Right renal cortex interstitium (tissue), 3 donors: ENCODE results near the gene FBL. TPM values are rescaled to one million over a fixed set of nuclear protein-coding genes. Genes with fewer than 3 reads are reported as not detected.
A peak's percentile ranks its signal among the peaks of the same experiment; 100 is the strongest.
"Not testable (repeated sequence)": the region's sequence is repeated elsewhere in the genome, so short reads cannot be mapped to it uniquely, and the experiment has no call there.

Experiments
- DNase-seq, 3 donors: peaks; one replicate each; pipeline ENCODE4 v3.0.0-alpha.2; 2013; ENCODE audit warnings: low read depth in 3 of 3, low spot score in 2 of 3
- polyA plus RNA-seq, 3 donors: library from polyadenylated mRNA; unstranded; fragments of 120-200 nt; gene quantifications; one replicate each; pipeline ENCODE4 v1.2.1, GENCODE V29; 2013; ENCODE audit not compliant: insufficient read length in 3 of 3

Gene FBL
- polyA plus RNA-seq = 100 to 1,000 TPM; 345 to 389 (median 381) TPM

- DNase-seq = peak; percentile 80 to 87 (median 82)
These were observed at the start of gene FBL for GRCh38 chr19:39845933-39846677. Gene FBL (minus strand): TSS chr19:39846379. CDS start chr19:39846300, 79 bp downstream.

- not testable (repeated sequence) for DNase-seq
These were observed 48.9 kb upstream of the FBL start for GRCh38 chr19:39895096-39895495.

- DNase-seq = not testable (repeated sequence)
These were observed 48.0 kb upstream of the FBL start for GRCh38 chr19:39894236-39894606.

- DNase-seq = not testable (repeated sequence)
These were observed 47.4 kb upstream of the FBL start for GRCh38 chr19:39893366-39894235.

DNA sequence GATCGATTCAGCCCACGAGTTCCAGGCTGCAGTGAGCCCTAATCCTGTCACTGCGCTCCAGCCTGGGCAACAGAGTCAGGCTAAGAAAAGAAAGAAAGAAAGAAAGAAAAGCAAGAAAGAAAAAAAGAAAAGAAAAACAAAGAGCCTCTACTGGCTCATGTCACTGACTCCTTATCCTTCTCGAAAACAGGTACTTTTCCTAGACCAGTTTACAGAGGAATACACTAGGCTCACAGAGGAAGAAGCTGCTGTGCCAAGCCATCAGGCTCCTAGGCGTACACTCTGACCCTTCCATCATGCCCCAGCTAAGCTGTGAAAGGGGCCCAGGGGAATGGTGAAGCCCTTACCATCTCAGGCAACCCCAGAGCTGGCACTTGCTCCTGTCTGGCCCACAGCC lies 46.3 kb upstream of the FBL start:
- DNase-seq = not testable (repeated sequence)

DNA sequence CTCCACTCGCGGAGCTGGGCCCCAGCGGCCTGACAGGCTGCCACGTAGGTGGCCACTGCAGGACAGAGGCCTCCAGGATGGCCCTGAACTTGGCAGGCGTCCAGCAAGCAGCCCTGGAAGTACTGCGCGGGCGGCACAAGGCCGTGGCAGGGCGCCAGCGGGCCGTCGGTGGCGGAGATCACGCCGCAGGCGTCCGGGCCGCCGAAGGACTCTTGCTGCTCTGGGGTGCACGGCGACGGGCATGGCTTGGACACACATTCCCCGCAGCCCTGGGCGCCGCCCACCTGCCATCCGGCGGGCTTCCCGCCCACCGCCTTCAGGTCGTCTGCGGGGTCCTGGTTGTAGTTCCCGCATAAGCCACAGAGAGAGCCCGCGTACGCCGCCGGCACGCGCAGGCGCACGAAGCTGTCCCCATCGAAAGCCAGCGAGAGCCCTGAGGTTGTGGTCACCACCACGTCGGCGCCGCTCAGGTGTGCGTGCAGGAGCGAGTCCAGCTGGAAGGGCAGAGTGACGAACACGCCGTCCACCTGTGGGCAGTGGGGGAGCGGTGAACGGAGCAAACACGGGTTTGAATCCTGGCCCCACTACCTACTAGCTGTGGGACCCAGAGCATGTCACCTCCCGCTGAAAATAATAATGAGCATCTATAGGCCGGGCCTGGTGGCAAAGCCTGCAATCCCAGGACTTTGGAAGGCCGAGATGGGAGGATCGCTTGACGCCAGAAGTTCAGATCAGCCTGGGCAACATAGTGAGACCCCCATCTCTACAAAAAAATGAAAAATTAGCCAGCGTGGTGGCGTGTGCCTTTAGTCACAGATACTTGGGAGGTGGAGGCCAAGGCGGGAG lies 45.7 kb upstream of the FBL start:
- not testable (repeated sequence) for DNase-seq

GRCh38 chr19:39890755-39891551 lies 44.8 kb upstream of the FBL start:
- DNase-seq = no peak

GRCh38 chr19:39889872-39890754 lies 43.9 kb upstream of the FBL start:
- not testable (repeated sequence) for DNase-seq

GRCh38 chr19:39887456-39887951 lies 41.3 kb upstream of the FBL start:
- not testable (repeated sequence) for DNase-seq

DNA sequence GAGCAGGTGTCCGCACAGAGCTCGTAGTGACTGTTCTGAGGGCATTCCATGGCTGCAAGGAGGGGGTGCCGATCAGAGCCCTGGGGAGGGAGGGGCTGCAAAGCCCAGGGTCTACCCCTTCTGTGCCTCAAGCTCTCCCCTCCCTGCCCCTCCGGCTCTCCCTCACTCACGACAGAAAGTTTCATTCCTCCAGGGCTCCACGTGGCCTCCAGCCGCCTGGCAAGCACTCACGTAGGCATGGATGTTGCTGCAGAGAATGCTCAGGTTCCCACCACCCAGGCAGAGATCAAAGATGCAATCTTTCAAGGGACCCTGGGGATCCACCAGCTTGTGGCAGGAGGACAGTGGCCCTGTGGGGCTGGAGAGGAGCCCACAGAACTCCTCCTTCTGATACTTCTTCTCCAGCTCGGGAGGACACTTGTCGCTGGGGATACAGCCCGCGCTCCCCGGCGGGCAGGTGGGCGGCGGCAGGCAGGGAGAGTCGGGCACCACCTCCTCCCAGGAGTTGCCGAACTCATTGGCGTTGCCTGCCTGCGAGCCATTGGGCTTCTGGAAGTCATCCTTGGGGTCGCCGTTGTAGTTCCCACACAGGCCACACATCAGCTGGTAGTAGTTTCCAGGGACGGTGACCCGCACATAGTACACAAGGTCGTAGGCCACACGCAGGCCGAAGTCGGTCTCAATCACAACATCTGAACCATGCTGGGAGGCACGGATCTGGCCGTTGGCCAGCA lies 39.8 kb upstream of the FBL start:
- DNase-seq = not testable (repeated sequence)

- not testable (repeated sequence) for DNase-seq
These were observed 38.5 kb upstream of the FBL start for GRCh38 chr19:39884721-39885120.

- not testable (repeated sequence) for DNase-seq
These were observed 36.5 kb upstream of the FBL start for GRCh38 chr19:39882645-39883044.

DNA sequence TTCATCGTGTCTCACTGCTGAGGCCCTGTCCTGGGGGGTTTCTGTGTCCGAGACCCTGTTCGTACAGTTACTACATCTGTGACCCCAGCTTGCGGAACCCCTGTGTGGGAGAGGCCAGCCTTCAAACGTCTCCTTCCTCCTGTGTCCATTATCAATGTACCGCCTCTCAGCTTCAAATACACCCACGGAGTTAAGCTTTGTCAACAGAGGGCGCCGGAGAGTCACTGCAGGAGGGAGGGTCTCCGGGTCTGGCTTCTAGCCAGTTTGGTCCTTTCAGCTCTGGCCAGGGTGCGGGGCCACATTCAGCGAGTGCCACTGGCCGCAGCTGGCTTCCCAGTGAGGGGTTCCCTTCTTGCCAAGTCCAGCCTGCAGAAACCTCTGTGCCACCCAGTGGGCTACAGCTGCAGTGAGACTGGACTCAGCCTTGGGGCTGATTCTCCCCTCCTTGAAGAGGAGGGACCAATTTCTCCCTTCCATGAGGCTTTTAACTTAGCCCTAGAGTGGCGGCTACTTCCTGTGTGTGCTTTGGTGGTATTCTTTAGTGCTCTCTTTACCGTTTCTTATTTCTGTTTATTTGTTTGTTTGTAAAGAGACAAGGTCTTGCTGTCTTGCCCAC lies 35.4 kb upstream of the FBL start:
- peak in 1 of 3 donors; percentile 31 for DNase-seq

DNA sequence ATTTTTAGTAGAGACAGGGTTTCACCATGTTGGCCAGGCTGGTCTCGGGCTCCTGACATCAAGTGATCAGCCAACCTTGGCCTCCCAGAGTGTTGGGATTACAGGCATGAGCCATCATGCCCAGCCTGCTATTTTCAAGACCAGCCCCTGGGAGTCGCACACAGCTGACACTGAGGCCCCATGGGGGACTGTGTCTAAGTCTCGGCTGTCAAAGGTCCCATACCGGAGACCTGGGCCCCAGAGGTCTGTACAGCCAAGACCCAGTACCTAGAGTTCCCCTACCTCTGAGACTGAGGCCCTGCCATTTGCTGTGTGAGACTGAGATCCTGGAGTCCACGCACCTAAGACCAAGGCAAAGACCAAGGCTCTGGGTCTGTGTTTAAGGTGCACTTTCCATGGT lies 34.1 kb upstream of the FBL start:
- not testable (repeated sequence) for DNase-seq

DNA sequence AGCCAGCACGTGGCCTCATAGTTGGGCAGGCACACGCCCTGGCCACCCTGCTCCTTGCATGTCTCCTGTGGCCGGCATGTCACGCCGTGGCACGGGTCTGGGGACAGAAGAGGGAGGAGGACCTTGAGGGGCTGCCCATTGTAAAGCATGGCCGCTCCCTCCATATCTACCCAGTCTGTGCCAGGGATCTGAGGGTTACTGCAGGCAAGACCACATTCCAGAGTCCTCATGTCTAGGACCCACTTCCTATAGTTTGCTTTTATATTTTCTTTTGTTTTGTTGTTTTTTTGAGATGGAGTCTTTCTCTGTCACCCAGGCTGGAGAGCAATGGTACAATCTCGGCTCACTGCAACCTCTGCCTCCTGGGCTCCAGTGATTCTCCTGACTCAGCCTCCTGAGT lies 33.6 kb upstream of the FBL start:
- not testable (repeated sequence) for DNase-seq

GRCh38 chr19:39878866-39879265 lies 32.7 kb upstream of the FBL start:
- not testable (repeated sequence) for DNase-seq

GRCh38 chr19:39878398-39878797 lies 32.2 kb upstream of the FBL start:
- no peak for DNase-seq

DNA sequence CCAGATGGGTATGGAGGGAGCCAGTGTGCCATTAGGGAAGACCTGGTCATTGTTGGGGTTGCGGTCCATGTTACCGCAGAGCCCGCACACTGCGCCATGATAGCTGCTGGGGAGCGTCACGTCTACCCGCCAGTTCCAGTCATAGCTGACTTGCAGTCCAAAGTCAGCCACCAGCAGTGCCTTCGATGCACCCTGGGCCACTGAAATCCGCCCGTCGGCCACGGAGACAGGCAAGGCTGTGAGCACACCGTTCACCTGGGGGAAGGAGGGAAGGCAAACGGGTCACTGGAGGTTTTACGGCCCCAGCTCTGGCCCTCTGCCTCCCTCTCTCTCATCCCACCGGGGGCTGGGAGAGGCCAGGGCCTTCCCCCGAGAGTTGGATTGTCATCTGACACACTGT lies 31.8 kb upstream of the FBL start:
- not testable (repeated sequence) for DNase-seq
